LNCaP clone FGC (cell line): ENCODE measurements around the gene CLSTN3.

Experiments used
- DNase-seq: peaks from one replicate; pipeline ENCODE4 v3.0.0-alpha.2; 2011; ENCODE audit warnings: low read depth
- H3K4me3 ChIP-seq: 2 replicates; pipeline ENCODE4 v1.5.1; 2011; ENCODE audit warnings: mild to moderate bottlenecking, low read depth, low read length, control low read depth
- CTCF ChIP-seq: IDR thresholded peaks from 2 replicates; pipeline ENCODE4 v1.5.1; 2012; ENCODE audit warnings: mild to moderate bottlenecking; ENCODE audit not compliant: control insufficient read depth, insufficient read depth; ENCODE audit errors: extremely low read depth

CLSTN3 gene

GRCh38 chr12:7134396-7135166 lies 4.4 kb downstream of the CLSTN3 start:
- DNase-seq: no peak
- H3K4me3 ChIP-seq: no peak overlapping the region
- no peak for TF ChIP-seq CTCF

- TF ChIP-seq CTCF: no peak
- no peak overlapping the region for H3K4me3 ChIP-seq
- no peak for DNase-seq
Observed at GRCh38 chr12:7136071-7136470, 5.9 kb downstream of the CLSTN3 start.

GRCh38 chr12:7136676-7137075 lies 6.5 kb downstream of the CLSTN3 start:
- no peak for DNase-seq
- no peak overlapping the region for H3K4me3 ChIP-seq
- no peak for TF ChIP-seq CTCF

- TF ChIP-seq CTCF: no peak
Observed at GRCh38 chr12:7137908-7138307, 7.7 kb downstream of the CLSTN3 start.

GRCh38 chr12:7139200-7139599 lies 9.0 kb downstream of the CLSTN3 start:
- no peak for DNase-seq
- TF ChIP-seq CTCF: no peak
- H3K4me3 ChIP-seq: no peak overlapping the region

More at GRCh38 chr12:7137908-7138307, 7.7 kb downstream of the CLSTN3 start:
- H3K4me3 ChIP-seq: no peak overlapping the region
- DNase-seq: no peak

- H3K4me3 ChIP-seq: no peak overlapping the region
- no peak for TF ChIP-seq CTCF
- DNase-seq: no peak
Observed at GRCh38 chr12:7141351-7142005, 11.3 kb downstream of the CLSTN3 start.
